Upper lobe of left lung (tissue), 6 donors: ENCODE results near the gene GOLM1. TPM values are rescaled to one million over a fixed set of nuclear protein-coding genes. Genes with fewer than 3 reads are reported as not detected.

Experiments
- ATAC-seq, 2 donors: fragments of 200-7000 bp; cut with Tn5 transposase; one replicate each; pipeline ENCODE4 v1.9.1; 2022; ENCODE audit warnings: mild to moderate bottlenecking in 2 of 2, moderate library complexity in 2 of 2; ENCODE audit not compliant: low FRiP score in 2 of 2
- DNase-seq, 2 donors: peaks; one replicate each; pipeline ENCODE4 v3.0.0-alpha.2; 2019 to 2020
- H3K27ac ChIP-seq, 4 donors: fragments of 200-600 bp; sonication (generic); one replicate each; pipeline ENCODE4 v1.5.1; 2016 to 2019
- H3K27me3 ChIP-seq, 4 donors: fragments of 200-600 bp; sonication (generic); one replicate each; pipeline ENCODE4 v1.5.1; 2017 to 2019
- H3K36me3 ChIP-seq, 4 donors: fragments of 200-600 bp; sonication (generic); one replicate each; pipeline ENCODE4 v1.5.1; 2016 to 2019
- H3K4me1 ChIP-seq, 4 donors: fragments of 200-600 bp; sonication (generic); one replicate each; pipeline ENCODE4 v1.5.1; 2018 to 2019
- H3K4me3 ChIP-seq, 4 donors: fragments of 200-600 bp; sonication (generic); one replicate each; pipeline ENCODE4 v1.5.1; 2017 to 2019; ENCODE audit warnings: mild to moderate bottlenecking in 2 of 4, moderate library complexity in 1 of 4
- H3K9me3 ChIP-seq, 4 donors: fragments of 200-600 bp; sonication (generic); one replicate each; pipeline ENCODE4 v1.5.1; 2018 to 2019
- EP300 ChIP-seq, 4 donors: sonication (generic); formaldehyde crosslinking; IDR thresholded peaks; one replicate each; pipeline ENCODE4 v1.5.1; 2017; ENCODE audit warnings: antibody characterized with exemption in 4 of 4, control low read depth in 2 of 4
- POLR2A ChIP-seq, 4 donors: fragments of 450-650 bp; IDR thresholded peaks; one replicate each; pipeline ENCODE4 v1.5.1; 2016 to 2017; ENCODE audit warnings: antibody characterized with exemption in 4 of 4, mild to moderate bottlenecking in 2 of 4
- POLR2AphosphoS5 ChIP-seq, 2 donors: sonication (generic); formaldehyde crosslinking; IDR thresholded peaks; one replicate each; pipeline ENCODE4 v1.5.1; 2017; ENCODE audit warnings: antibody characterized with exemption in 2 of 2
- WGBS, 2 donors: methylation state at CpG; one replicate each; pipeline ENCODE4 v1.1.5; 2017 to 2018; 5-methylcytosine and 5-hydroxymethylcytosine counted together
- total RNA-seq, 6 donors: library from RNA; depleted of rRNA in 4 of 6; stranded (reverse); fragments of >200 nt in 4 of 6; gene quantifications; one replicate each; pipeline versions ENCODE4 v1.1.0 to v1.2.1, GENCODE V29; 2016 to 2021
- TF ChIP-seq, protein P1 (sequence below), 6 experiments: fragments of 450-650 bp in 4 of 6; fragments of 200-600 bp in 2 of 6; sonication (generic) in 2 of 6; IDR thresholded peaks; one replicate each; pipeline ENCODE4 v1.5.1; 2016 to 2019; ENCODE audit warnings: antibody characterized with exemption in 6 of 6
- donor health status: DM: no; HTN: no; CAD: no; lungs with moderate emphysema.
- donor health status: DM: no; HTN: yes; CAD: no; lungs with severe emphysema.

Gene GOLM1
- total RNA-seq, 6 donors from 2014 or later, result 3.1 to 27.5 (median 15.7) TPM

DNA sequence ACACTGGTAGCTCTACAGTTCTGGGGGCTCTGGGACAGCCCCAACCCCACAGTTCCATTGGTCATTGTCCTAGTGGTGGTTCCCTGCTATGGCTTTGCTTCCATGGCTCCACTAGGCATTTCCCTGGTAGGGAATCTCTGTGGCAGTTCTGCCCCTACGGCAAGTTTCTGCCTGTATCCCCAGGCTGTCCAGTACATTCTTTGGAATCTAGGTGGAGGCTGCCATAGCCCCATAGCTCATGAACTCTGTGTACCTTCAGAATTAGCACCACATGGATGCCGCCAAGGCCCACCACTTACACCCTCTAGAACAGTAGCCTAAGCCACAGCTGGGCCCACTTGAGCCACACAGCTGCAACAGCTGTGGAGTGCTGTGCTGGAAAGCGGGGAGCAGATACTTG lies 3.3 kb upstream of the GOLM1 start:
- Histone ChIP-seq H3K27me3 (no peaks in the 10 kb centered on the region), H3K4me3 (no peak overlapping the region), H3K4me1 (peaks cover 6 to 18% (median 9%) of the 10 kb centered on the region in 4 donors), H3K9me3 (no peaks in the 10 kb centered on the region), H3K27ac (no peak overlapping the region), H3K36me3 (no peaks in the 10 kb centered on the region)
- DNase-seq, result no peak
- ATAC-seq, result no peak
- TF ChIP-seq POLR2A (IDR thresholded peaks at IDR 0.05), result no peak
- TF ChIP-seq EP300 (IDR thresholded peaks at IDR 0.05), result no peak
- TF ChIP-seq, protein P1, sequence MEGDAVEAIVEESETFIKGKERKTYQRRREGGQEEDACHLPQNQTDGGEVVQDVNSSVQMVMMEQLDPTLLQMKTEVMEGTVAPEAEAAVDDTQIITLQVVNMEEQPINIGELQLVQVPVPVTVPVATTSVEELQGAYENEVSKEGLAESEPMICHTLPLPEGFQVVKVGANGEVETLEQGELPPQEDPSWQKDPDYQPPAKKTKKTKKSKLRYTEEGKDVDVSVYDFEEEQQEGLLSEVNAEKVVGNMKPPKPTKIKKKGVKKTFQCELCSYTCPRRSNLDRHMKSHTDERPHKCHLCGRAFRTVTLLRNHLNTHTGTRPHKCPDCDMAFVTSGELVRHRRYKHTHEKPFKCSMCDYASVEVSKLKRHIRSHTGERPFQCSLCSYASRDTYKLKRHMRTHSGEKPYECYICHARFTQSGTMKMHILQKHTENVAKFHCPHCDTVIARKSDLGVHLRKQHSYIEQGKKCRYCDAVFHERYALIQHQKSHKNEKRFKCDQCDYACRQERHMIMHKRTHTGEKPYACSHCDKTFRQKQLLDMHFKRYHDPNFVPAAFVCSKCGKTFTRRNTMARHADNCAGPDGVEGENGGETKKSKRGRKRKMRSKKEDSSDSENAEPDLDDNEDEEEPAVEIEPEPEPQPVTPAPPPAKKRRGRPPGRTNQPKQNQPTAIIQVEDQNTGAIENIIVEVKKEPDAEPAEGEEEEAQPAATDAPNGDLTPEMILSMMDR (IDR thresholded peaks at IDR 0.05), result no peak
- TF ChIP-seq POLR2AphosphoS5 (IDR thresholded peaks at IDR 0.05), result no peak
- WGBS, 2 donors, result 100% methylated on average over 3 of the region's 3 CpGs

DNA sequence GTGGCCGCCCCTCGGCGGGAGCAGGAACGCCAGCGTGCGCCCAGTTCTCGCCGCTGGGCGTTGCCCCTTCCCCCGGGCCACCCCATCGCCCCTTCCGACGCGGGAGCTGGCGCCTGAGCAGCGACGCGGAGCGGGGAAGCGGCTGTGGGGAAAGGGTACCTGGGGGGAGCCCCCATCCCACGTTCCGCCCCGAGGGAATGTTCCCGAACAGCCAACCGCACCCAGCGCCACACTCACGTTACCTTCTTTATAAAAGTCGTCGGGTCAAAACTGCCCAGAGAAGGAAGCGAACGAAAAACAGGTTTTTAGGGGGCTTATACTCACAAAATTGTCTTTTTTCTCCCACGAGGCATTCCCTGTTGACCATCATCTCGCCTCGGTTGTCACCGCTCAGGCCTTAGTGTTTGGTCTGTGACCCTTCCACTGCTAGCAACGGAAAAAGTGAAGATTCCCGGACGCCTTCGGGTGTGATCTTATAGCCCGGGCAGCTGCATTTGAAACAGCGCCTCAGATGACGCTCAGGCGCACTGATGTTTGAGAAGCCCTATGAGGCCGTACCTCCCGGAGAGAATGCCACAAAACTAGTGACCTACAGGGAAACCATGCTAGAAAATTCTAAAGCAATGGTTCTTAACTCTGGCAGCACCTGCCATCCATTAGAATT lies 475 bp upstream of the GOLM1 start:
- WGBS, 2 donors, result 1 to 4% methylated on average over 28 to 30 of the region's 45 CpGs
- TF ChIP-seq, protein P1 (IDR thresholded peaks at IDR 0.05), result no peak
- TF ChIP-seq POLR2A (IDR thresholded peaks at IDR 0.05), result no peak
- no peak for TF ChIP-seq POLR2AphosphoS5 (IDR thresholded peaks at IDR 0.05)
- TF ChIP-seq EP300 (IDR thresholded peaks at IDR 0.05), result no peak
- DNase-seq (peak in 1 of 2 donors; percentile 63), ATAC-seq (peak; percentile 8 to 84)
- peak overlapping the region; percentile 45 to 89 (median 82) for H3K4me3 ChIP-seq
- no peaks in the 10 kb centered on the region for H3K9me3 ChIP-seq
- H3K27ac ChIP-seq, result peak overlapping the region in 3 of 4 donors; percentile 25 to 79 (median 40)
- H3K36me3 ChIP-seq, result no peaks in the 10 kb centered on the region
- no peaks in the 10 kb centered on the region for H3K27me3 ChIP-seq
- peaks cover 6 to 18% (median 9%) of the 10 kb centered on the region in 4 donors for H3K4me1 ChIP-seq

GRCh38 chr9:86097510-86098224 lies 1.7 kb downstream of the GOLM1 start:
- Histone ChIP-seq H3K4me1 (peaks cover 6 to 21% (median 9%) of the 10 kb centered on the region in 4 donors), H3K9me3 (no peaks in the 10 kb centered on the region), H3K27ac (no peak overlapping the region), H3K4me3 (no peak overlapping the region), H3K36me3 (no peaks in the 10 kb centered on the region), H3K27me3 (no peaks in the 10 kb centered on the region)
- 94% methylated on average over 10 of the region's 10 CpGs for WGBS, 2 donors
- TF ChIP-seq EP300 (IDR thresholded peaks at IDR 0.05) (no peak), POLR2A (IDR thresholded peaks at IDR 0.05) (no peak), POLR2AphosphoS5 (IDR thresholded peaks at IDR 0.05) (no peak)
- TF ChIP-seq, protein P1 (IDR thresholded peaks at IDR 0.05), result no peak
- ATAC-seq (no peak), DNase-seq (no peak)

DNA sequence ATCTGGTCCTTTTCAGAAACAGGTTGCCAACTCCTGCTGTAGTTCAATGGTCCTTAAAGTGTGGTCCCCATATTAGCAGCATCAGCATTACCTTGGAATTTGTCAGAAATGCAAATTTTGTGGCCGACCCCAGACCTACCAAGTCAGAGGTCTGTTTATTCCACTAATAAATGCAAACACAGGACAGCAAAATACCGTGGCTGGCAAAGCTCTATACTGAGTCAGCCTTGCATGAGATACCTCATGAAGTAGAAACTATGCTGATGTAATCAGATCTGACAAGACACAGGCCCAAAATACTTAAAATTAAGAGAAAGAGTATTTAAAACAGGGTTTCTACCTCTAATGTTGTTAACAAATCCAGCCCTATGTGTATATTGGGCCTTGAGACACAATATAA lies 3.0 kb downstream of the GOLM1 start:
- DNase-seq (no peak), ATAC-seq (no peak)
- TF ChIP-seq, protein P1 (IDR thresholded peaks at IDR 0.05), result no peak
- Histone ChIP-seq H3K4me1 (peaks cover 6 to 21% (median 9%) of the 10 kb centered on the region in 4 donors), H3K9me3 (no peaks in the 10 kb centered on the region), H3K27me3 (no peaks in the 10 kb centered on the region), H3K4me3 (no peak overlapping the region), H3K27ac (no peak overlapping the region), H3K36me3 (no peaks in the 10 kb centered on the region)
- 74 to 80% methylated on average over 2 of the region's 2 CpGs for WGBS, 2 donors
